ENCODE measurements around the gene URGCP. TPM values are rescaled to one million over a fixed set of nuclear protein-coding genes. Genes with fewer than 3 reads are reported as not detected.

The URGCP gene
- total and polyA plus RNA-seq, 10 of the 15 experiments (the other 5 are each of a cell fraction or from before 2014, with no cell fraction given), result 2.0 to 29.7 (median 17.5) TPM

- TF ChIP-seq ELK1 (IDR thresholded peaks at IDR 0.05; ENCODE audit: low read depth, low read length), result no peak
- TF ChIP-seq RBBP5 (conservative IDR thresholded peaks at IDR 0.05), result no peak
- no peak for TF ChIP-seq MYC (IDR thresholded peaks at IDR 0.05; ENCODE audit: insufficient read depth, insufficient read length, insufficient replicate concordance, low read length, severe bottlenecking)
- no peak for TF ChIP-seq POLR2AphosphoS5 (IDR thresholded peaks at IDR 0.05; ENCODE audit: low read length)
- no peak for TF ChIP-seq DPF2 (IDR thresholded peaks at IDR 0.05)
- TF ChIP-seq KDM1A (IDR thresholded peaks at IDR 0.05; ENCODE audit: borderline replicate concordance), result no peak
- no peak for TF ChIP-seq RAD51 (IDR thresholded peaks at IDR 0.05)
- no peak for TF ChIP-seq IKZF2 (IDR thresholded peaks at IDR 0.05)
Observed at GRCh38 chr7:43921423-43921822, 15.0 kb upstream of the URGCP start (continued).

GRCh38 chr7:43915907-43916306, 9.5 kb upstream of the URGCP start:
- H3K4me1 ChIP-seq (ENCODE audit: control insufficient read depth, insufficient read depth, low read length), result no peaks in the 10 kb centered on the region
- ChIA-PET POLR2A (no interaction called here), RAD21 (ENCODE audit: unreplicated experiment) (no interaction called here), CTCF (no interaction called here), SMC1A (ENCODE audit: uncharacterized antibody, unreplicated experiment) (no interaction called here)
- TF ChIP-seq NR2C2 (IDR thresholded peaks at IDR 0.05; ENCODE audit: borderline replicate concordance, control insufficient read depth, insufficient read length, low read depth), result no peak
- no peak overlapping the region for H3K4me2 ChIP-seq (ENCODE audit: control insufficient read depth, insufficient read depth)
- DNase-seq (ENCODE audit: low read depth, low spot score) (no peak), FAIRE-seq (no peak), ATAC-seq (no peak)
- WGBS (ENCODE audit: insufficient coverage, insufficient replicate concordance, low lambda C conversion rate, missing lambda C conversion rate), result 97% methylated on average over 5 of the region's 5 CpGs
- in situ Hi-C loops (cut with MboI) (no loop called here), intact Hi-C loops (cut with micrococcal nuclease; ENCODE audit: unreplicated experiment) (no loop called here)
- H2AFZ ChIP-seq (ENCODE audit: control insufficient read depth, low read depth, low read length), result no peak overlapping the region
- H3K9me3 ChIP-seq (replicated peaks; ENCODE audit: control insufficient read depth, insufficient read depth, low read length), result no peaks in the 10 kb centered on the region; the same call in 2 of the 3 replicates
- H3K79me2 ChIP-seq (ENCODE audit: control insufficient read depth, insufficient read depth, low read length), result no peaks in the 10 kb centered on the region
- BruUV-seq (replicated peaks), result no TSS peak
- no peaks in the 10 kb centered on the region for H3K36me3 ChIP-seq (ENCODE audit: control insufficient read depth in 2 of 2, insufficient read depth in 2 of 2, low read length in 1 of 2)
- no peak overlapping the region for H3K9ac ChIP-seq (ENCODE audit: control insufficient read depth, insufficient read depth, low read length)
- no peaks in the 10 kb centered on the region for H3K27me3 ChIP-seq (replicated peaks in 1 of 2; ENCODE audit: control insufficient read depth in 2 of 2, insufficient read depth in 2 of 2, low read length in 1 of 2)
- H3K27ac ChIP-seq (ENCODE audit: control insufficient read depth, insufficient read depth), result no peak overlapping the region
- no peak overlapping the region for H3K4me3 ChIP-seq
- no peaks in the 10 kb centered on the region for H4K20me1 ChIP-seq (ENCODE audit: control insufficient read depth, insufficient read depth)
